GM12878 (cell line): Measurements from ENCODE around the gene GNPTAB. TPM values are rescaled to one million over a fixed set of nuclear protein-coding genes. Genes with fewer than 3 reads are reported as not detected.

Source experiments
- ATAC-seq: fragments of 200-7000 bp; cut with Tn5 transposase; 3 replicates; pipeline ENCODE4 v1.9.1; 2020; ENCODE audit warnings: mild to moderate bottlenecking, moderate library complexity
- BruUV-seq: library from RNA; stranded (reverse); fragments of 400-500 nt; replicated peaks from 2 replicates; lab custom pipeline; 2021; lab: Mats Ljungman, UMichigan
- CTCF ChIA-PET: fragments of 300-600 bp; sonication (Branson Sonifier 250); formaldehyde crosslinking; extraction: SDS; loops from one replicate; lab custom pipeline; 2021; ENCODE audit warnings: inconsistent platforms; lab: Yijun Ruan, JAX
- POLR2A ChIA-PET: fragments of 350-600 bp; formaldehyde crosslinking; extraction: SDS; loops from one replicate; lab custom pipeline; 2021; ENCODE audit warnings: inconsistent platforms; lab: Charles Lee
- RAD21 ChIA-PET: fragments of 300-600 bp; sonication (Branson Sonifier 250); formaldehyde crosslinking; loops from one replicate; lab custom pipeline; 2023; ENCODE audit warnings: antibody characterized with exemption; ENCODE audit not compliant: unreplicated experiment; lab: Charles Lee
- SMC1A ChIA-PET: fragments of 300-600 bp; sonication (Branson Sonifier 250); formaldehyde crosslinking; loops from one replicate; lab custom pipeline; 2023; ENCODE audit not compliant: unreplicated experiment, uncharacterized antibody; lab: Charles Lee
- DNase-seq: peaks from one replicate; pipeline ENCODE4 v3.0.0-alpha.2; 2011; ENCODE audit warnings: low read depth, low spot score
- FAIRE-seq: peaks from 3 replicates; lab custom pipeline; 2011; peaks lifted over from hg19 to GRCh38; lab: Jason Lieb, UNC
- H2AFZ ChIP-seq: 2 replicates; pipeline ENCODE4 v1.6.0; 2011; ENCODE audit warnings: low read depth, low read length, control low read depth; ENCODE audit not compliant: control insufficient read depth
- H3K27ac ChIP-seq: 2 replicates; pipeline ENCODE4 v1.5.1; 2011; ENCODE audit warnings: control low read depth; ENCODE audit not compliant: control insufficient read depth, insufficient read depth
- H3K27me3 ChIP-seq, 2 experiments: replicated peaks in 1 of 2; 2 replicates each; pipeline versions ENCODE4 v1.6.0 to v1.6.1; 2011; ENCODE audit warnings: low read length in 1 of 2; ENCODE audit not compliant: control insufficient read depth in 2 of 2, insufficient read depth in 2 of 2
- H3K36me3 ChIP-seq, 2 experiments: 2 replicates each; pipeline ENCODE4 v1.5.1; 2011; ENCODE audit warnings: low read length in 1 of 2; ENCODE audit not compliant: control insufficient read depth in 2 of 2, insufficient read depth in 2 of 2
- H3K4me1 ChIP-seq: 2 replicates; pipeline ENCODE4 v1.6.1; 2011; ENCODE audit warnings: mild to moderate bottlenecking, low read length, moderate library complexity, mixed read lengths; ENCODE audit not compliant: control insufficient read depth, insufficient read depth
- H3K4me2 ChIP-seq: 2 replicates; pipeline ENCODE4 v1.6.0; 2011; ENCODE audit warnings: control low read depth; ENCODE audit not compliant: control insufficient read depth, insufficient read depth
- H3K4me3 ChIP-seq: fragments of 200-600 bp; sonication (generic); 2 replicates; pipeline ENCODE4 v1.5.1; 2016
- H3K79me2 ChIP-seq: 2 replicates; pipeline ENCODE4 v1.6.0; 2011; ENCODE audit warnings: low read length; ENCODE audit not compliant: control insufficient read depth, insufficient read depth
- H3K9ac ChIP-seq: 2 replicates; pipeline ENCODE4 v1.8.0; 2011; ENCODE audit warnings: low read length, control low read depth, mixed read lengths; ENCODE audit not compliant: control insufficient read depth, insufficient read depth
- H3K9me3 ChIP-seq: replicated peaks from 3 replicates; pipeline ENCODE4 v1.5.1; 2011; ENCODE audit warnings: mild to moderate bottlenecking, low read length; ENCODE audit not compliant: control insufficient read depth, insufficient read depth
- H4K20me1 ChIP-seq: 2 replicates; pipeline ENCODE4 v1.6.0; 2011; ENCODE audit not compliant: control insufficient read depth, insufficient read depth
- TARDBP ChIP-seq: IDR thresholded peaks from 2 replicates; pipeline ENCODE4 v1.6.1; 2016; ENCODE audit warnings: borderline replicate concordance
- TBL1XR1 ChIP-seq: IDR thresholded peaks from 2 replicates; pipeline ENCODE4 v1.6.1; 2012; ENCODE audit warnings: low read depth, low read length, improper control_type of control experiment
- TCF3 ChIP-seq: IDR thresholded peaks from 2 replicates; pipeline ENCODE4 v1.6.1; 2012; ENCODE audit warnings: low read depth, mild to moderate bottlenecking, low read length, borderline replicate concordance; ENCODE audit not compliant: insufficient read depth
- ZZZ3 ChIP-seq: IDR thresholded peaks from 2 replicates; pipeline ENCODE4 v1.6.1; 2011; ENCODE audit warnings: low read depth; ENCODE audit not compliant: control insufficient read depth, insufficient read length
- WGBS: methylation state at CpG from one replicate; pipeline ENCODE4 v1.1.6; 2016; ENCODE audit warnings: low lambda C conversion rate; ENCODE audit not compliant: insufficient replicate concordance, insufficient coverage; ENCODE audit errors: missing lambda C conversion rate; 5-methylcytosine and 5-hydroxymethylcytosine counted together
- in situ Hi-C: fragments of 300-500 bp; cut with MboI; formaldehyde crosslinking; loops from 9 replicates; pipeline ENCODE4 v1.14.3; 2018; ENCODE audit warnings: mixed read lengths
- intact Hi-C: fragments of 100-400 bp; cut with micrococcal nuclease; formaldehyde crosslinking; loops from one replicate; pipeline ENCODE4 v1.14.2; 2022; ENCODE audit not compliant: unreplicated experiment
- polyA plus RNA-seq, 11 experiments: library from polyadenylated mRNA; depleted of rRNA in 4 of 11; unstranded in 6 of 11; stranded (reverse) in 5 of 11; fragments of >200 nt; fragmentation: Nextera tagmentation in 4 of 11; fragmentation: Illumina TruSeq in 1 of 11; extraction: Ambion mirVana in 4 of 11; extraction: Trizol in 1 of 11; gene quantifications; 1 replicate in 1 of 11; 2 replicates in 10 of 11; pipeline versions ENCODE4 v1.2.1 to v1.2.3, GENCODE V29; 2011 to 2016; ENCODE audit warnings: inconsistent platforms in 2 of 11, missing spikeins in 2 of 11, low read depth in 1 of 11
- total RNA-seq, 4 experiments: library from RNA; depleted of rRNA in 3 of 4; stranded (reverse); fragments of >200 nt in 3 of 4; fragmentation: Illumina TruSeq in 1 of 4; extraction: Trizol in 1 of 4; gene quantifications; 2 replicates each; pipeline versions ENCODE4 v1.2.1 to v1.2.3, GENCODE V29; 2013 to 2021
- TF ChIP-seq, protein P1 (sequence below): fragments of 450-650 bp; IDR thresholded peaks from 2 replicates; pipeline ENCODE4 v1.6.1; 2018; ENCODE audit warnings: mild to moderate bottlenecking, low read depth, moderate library complexity; ENCODE audit not compliant: partially characterized antibody
- TF ChIP-seq, protein P2 (sequence below): fragments of 450-650 bp; formaldehyde crosslinking; IDR thresholded peaks from 2 replicates; pipeline ENCODE4 v1.4.0; 2022; ENCODE audit warnings: mild to moderate bottlenecking, moderate library complexity
- TF ChIP-seq, protein P3 (sequence below): IDR thresholded peaks from 2 replicates; pipeline ENCODE4 v1.6.1; 2012; ENCODE audit warnings: low read depth, low read length, improper control_type of control experiment
- TF ChIP-seq, protein P4 (sequence below): IDR thresholded peaks from 2 replicates; pipeline ENCODE4 v1.6.1; 2012; ENCODE audit warnings: low read depth, low read length, improper control_type of control experiment

Gene GNPTAB
- total and polyA plus RNA-seq, 10 of the 15 experiments (the other 5 are each of a cell fraction or from before 2014, with no cell fraction given): 9.8 to 38.9 (median 35.3) TPM

DNA sequence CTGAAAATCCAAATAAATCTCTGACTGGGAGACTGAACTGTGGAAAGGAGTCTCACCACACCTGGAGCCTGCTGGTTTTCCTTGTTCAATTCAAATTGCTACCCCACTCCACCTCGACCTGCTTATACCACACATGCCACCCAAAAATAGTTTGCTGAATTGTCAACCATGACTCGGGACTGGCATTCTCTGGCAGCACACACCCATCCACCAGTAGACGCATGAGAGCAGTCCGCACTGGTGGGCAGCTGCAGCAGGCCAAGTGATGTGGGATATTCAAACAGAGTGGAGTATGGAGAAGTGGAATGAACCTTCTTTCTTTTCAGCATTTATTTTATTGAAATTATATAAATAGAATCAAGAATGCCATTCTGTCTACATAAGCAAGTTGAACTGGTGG lies 52.8 kb downstream of the GNPTAB start:
- POLR2A ChIA-PET: interaction anchor here (0.5 to 1.0 kb wide), 2 partner anchors 50 to 131 kb away, joined by 3 to 4 read pairs; no protein-coding TSS in a partner anchor
- no peak for FAIRE-seq
- Histone ChIP-seq H3K27ac (no peak overlapping the region), H2AFZ (no peak overlapping the region), H3K27me3 (no peaks in the 10 kb centered on the region), H3K9me3 (no peaks in the 10 kb centered on the region; the same call in 2 of the 3 replicates), H3K9ac (no peak overlapping the region), H3K4me2 (no peak overlapping the region), H3K4me3 (no peak overlapping the region), H3K4me1 (no peaks in the 10 kb centered on the region), H3K79me2 (no peaks in the 10 kb centered on the region), H3K36me3 (peaks cover 3 to 9% of the 10 kb centered on the region in 2 experiments; a peak in 3 of 4 replicates), H4K20me1 (no peaks in the 10 kb centered on the region)
- in situ Hi-C loops: loop anchor here (10.0 kb wide), 1 partner anchor 57 kb away; the partner anchor contains the start of gene GNPTAB
- no peak for DNase-seq
- intact Hi-C loops: loop anchor here (10.0 kb wide), 2 partner anchors 287 to 1037 kb away; partner anchors contain the start of gene WASHC3
- RAD21 ChIA-PET: interaction anchor here (2.7 kb wide), 1 partner anchor 52 kb away, joined by 9 read pairs; no protein-coding TSS in a partner anchor
- ATAC-seq: no peak
- CTCF ChIA-PET: interaction anchor here (1.0 to 7.6 kb wide), 8 partner anchors 10 to 363 kb away, joined by 3 to 63 read pairs (median 4); partner anchors contain the start of gene GNPTAB
- TF ChIP-seq TARDBP (no peak), TBL1XR1 (no peak), ZZZ3 (no peak), TCF3 (no peak)
- TF ChIP-seq, protein P1, sequence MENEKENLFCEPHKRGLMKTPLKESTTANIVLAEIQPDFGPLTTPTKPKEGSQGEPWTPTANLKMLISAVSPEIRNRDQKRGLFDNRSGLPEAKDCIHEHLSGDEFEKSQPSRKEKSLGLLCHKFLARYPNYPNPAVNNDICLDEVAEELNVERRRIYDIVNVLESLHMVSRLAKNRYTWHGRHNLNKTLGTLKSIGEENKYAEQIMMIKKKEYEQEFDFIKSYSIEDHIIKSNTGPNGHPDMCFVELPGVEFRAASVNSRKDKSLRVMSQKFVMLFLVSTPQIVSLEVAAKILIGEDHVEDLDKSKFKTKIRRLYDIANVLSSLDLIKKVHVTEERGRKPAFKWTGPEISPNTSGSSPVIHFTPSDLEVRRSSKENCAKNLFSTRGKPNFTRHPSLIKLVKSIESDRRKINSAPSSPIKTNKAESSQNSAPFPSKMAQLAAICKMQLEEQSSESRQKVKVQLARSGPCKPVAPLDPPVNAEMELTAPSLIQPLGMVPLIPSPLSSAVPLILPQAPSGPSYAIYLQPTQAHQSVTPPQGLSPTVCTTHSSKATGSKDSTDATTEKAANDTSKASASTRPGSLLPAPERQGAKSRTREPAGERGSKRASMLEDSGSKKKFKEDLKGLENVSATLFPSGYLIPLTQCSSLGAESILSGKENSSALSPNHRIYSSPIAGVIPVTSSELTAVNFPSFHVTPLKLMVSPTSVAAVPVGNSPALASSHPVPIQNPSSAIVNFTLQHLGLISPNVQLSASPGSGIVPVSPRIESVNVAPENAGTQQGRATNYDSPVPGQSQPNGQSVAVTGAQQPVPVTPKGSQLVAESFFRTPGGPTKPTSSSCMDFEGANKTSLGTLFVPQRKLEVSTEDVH: no peak
- TF ChIP-seq, protein P2, sequence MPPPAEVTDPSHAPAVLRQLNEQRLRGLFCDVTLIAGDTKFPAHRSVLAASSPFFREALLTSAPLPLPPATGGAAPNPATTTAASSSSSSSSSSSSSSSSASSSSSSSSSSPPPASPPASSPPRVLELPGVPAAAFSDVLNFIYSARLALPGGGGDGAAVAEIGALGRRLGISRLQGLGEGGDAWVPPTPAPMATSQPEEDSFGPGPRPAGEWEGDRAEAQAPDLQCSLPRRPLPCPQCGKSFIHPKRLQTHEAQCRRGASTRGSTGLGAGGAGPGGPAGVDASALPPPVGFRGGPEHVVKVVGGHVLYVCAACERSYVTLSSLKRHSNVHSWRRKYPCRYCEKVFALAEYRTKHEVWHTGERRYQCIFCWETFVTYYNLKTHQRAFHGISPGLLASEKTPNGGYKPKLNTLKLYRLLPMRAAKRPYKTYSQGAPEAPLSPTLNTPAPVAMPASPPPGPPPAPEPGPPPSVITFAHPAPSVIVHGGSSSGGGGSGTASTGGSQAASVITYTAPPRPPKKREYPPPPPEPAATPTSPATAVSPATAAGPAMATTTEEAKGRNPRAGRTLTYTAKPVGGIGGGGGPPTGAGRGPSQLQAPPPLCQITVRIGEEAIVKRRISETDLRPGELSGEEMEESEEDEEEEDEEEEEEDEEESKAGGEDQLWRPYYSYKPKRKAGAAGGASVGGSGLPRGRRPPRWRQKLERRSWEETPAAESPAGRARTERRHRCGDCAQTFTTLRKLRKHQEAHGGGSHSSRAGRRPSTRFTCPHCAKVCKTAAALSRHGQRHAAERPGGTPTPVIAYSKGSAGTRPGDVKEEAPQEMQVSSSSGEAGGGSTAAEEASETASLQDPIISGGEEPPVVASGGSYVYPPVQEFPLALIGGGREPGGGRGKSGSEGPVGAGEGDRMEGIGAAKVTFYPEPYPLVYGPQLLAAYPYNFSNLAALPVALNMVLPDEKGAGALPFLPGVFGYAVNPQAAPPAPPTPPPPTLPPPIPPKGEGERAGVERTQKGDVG (CRISPR knock-in tag): no peak
- TF ChIP-seq, protein P3, sequence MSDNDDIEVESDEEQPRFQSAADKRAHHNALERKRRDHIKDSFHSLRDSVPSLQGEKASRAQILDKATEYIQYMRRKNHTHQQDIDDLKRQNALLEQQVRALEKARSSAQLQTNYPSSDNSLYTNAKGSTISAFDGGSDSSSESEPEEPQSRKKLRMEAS: no peak
- TF ChIP-seq, protein P4, sequence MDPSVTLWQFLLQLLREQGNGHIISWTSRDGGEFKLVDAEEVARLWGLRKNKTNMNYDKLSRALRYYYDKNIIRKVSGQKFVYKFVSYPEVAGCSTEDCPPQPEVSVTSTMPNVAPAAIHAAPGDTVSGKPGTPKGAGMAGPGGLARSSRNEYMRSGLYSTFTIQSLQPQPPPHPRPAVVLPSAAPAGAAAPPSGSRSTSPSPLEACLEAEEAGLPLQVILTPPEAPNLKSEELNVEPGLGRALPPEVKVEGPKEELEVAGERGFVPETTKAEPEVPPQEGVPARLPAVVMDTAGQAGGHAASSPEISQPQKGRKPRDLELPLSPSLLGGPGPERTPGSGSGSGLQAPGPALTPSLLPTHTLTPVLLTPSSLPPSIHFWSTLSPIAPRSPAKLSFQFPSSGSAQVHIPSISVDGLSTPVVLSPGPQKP: no peak
- SMC1A ChIA-PET: interaction anchor here (2.1 to 3.3 kb wide), 4 partner anchors 9 to 52 kb away, joined by 4 to 15 read pairs (median 11); no protein-coding TSS in a partner anchor
- no TSS peak for BruUV-seq
- WGBS: 75% methylated on average over 4 of the region's 4 CpGs
